ENCODE data around the gene DEK.
"Not testable (repeated sequence)": the region's sequence is repeated elsewhere in the genome, so short reads cannot be mapped to it uniquely, and the experiment has no call there.

Gene DEK

DNA sequence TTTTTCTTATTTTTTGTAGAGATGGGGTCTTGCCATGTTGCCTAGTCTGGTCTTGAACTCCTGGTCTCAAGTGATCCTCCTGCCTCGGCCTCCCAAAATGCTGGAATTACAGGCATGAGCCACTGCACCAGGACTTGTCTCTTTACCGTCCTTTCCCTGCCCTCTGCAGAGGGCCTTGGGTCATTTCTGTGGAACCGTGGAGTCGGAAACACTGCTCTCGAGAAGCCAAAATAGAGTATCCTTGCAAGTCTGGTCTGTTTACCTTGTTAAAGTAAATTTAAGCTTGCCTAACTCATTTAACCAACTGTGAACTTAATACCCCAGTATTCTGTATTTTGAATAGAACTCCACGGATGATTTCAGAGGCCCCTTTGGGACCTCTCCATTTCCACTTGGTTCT is 57.7 kb downstream of the DEK start:
- no peak for DNase-seq

DNA sequence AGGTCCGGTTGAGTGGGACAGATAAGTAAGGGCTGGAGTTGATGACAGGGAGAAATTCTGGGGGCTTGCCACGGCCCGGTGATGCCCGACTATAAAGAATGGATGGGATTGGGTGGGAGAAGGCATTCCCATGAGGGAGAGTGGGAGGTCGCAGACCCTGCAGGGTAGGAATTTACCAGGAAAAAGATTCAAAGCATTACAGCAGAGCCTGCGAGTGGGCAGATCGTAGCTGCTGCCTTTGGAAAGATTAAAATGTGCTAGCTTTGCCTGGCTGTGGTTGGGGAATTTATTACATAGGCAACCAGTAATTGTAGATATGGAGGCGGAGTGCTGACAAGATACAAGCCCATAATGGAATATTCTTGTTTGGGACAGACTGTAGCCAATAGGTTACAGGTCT is 59.6 kb downstream of the DEK start:
- no peak for DNase-seq

DNA sequence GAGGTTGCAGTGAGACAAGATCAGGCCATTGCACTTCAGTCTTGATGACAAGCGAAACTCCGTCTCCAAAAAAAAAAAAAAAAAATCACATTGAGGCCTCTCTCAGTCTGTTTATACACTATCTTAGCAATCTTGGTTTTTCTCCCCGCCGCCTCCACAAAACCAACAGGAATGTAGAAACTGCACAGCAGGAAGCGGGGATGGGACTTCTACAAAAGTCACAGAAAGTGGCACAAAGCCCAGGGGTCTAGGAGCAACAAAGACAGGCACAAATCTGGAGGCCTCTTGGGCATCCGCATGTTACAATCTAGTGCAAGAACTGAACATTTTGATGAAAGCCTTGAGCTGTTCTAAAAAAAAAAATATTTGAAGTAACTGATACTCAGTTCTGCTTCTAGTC is 60.5 kb downstream of the DEK start:
- no peak for DNase-seq

DNA sequence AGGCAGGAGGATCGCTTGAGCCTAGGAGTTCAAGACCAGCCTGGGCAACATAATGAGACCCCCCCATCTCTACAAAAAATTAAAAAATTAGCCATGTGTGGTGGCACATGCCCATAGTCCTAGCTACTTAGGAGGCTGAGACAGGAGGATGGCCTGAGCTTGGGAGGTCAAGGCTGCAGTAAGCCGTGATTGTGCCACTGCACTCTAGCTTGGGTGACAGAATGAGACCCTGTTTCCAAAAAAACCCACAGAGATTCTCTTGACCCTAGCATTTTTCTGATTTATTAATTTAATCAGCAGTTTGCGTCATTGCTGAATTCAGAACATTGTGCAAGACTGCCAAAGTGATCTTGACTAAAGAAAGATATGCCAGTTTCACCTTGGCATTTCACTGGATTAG is 72.3 kb downstream of the DEK start:
- DNase-seq: no peak

DNA sequence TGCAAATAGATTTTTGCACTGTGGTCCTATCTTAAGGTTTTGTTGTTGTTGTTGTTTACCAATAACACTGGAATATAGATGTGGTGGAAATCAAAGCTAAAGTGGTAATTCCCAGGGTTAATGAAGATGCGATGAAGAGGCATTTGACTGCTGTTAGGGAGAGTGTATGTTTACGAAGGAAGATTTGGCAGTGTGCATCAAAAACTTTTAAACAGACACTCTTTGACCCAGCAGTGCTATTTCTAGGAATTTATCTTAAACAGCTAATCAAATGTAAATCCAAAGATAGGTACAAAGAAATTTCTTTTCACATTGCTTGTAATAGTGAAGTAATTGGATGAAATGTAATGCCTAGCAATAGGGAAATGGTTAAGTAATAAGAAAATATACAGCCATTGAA is 75.1 kb downstream of the DEK start:
- no peak for DNase-seq

DNA sequence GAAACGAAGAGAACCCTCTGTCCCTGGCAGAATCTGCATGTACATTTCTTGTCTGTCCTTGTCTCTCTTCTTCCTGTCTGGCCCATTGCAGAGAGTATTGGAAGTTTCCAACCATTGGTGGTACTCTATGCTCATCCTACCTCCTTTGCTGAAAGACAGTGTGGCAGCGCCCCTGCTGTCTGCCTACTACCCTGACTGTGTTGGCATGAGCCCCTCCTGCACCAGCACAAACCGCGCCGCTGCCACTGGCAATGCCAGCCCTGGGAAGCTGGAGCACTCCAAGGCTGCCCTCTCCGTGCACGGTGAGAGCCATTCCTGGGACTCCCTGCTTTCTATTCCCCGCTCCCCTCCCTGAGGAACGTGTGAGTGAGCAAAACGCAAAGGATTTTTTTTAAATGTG is 76.6 kb downstream of the DEK start:
- no peak for DNase-seq

DNA sequence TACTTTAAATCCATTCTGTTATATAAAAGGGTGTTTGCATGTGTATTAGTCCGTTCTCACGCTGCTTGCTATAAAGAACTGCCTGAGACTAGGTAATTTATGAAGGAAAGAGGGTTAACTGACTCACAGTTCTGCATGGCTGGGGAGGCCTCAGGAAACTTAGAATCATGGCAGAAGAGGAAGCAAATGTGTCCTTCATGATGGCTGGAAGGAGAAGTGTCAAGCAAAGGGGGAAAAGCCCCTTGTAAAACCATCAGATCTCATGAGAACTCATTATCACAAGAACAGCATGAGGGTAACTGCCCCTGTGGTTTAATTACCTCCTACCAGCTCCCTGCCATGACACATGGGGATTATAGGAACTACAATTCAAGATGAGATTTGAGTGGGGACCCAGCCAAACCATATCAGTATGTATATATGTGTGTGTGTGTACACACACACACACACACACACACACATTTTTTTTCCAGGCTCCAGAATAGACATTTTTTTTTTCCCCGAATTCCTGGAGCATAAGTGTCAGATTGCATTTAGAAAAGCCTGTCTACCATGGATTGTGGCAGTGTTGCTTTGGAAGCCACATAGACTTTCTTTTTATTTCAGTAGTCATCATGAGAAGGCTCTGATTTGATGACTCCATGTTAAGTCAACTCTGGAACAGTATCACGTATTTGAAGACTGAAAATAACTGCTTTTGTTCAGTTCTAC is 77.6 kb downstream of the DEK start:
- DNase-seq: no peak

DNA sequence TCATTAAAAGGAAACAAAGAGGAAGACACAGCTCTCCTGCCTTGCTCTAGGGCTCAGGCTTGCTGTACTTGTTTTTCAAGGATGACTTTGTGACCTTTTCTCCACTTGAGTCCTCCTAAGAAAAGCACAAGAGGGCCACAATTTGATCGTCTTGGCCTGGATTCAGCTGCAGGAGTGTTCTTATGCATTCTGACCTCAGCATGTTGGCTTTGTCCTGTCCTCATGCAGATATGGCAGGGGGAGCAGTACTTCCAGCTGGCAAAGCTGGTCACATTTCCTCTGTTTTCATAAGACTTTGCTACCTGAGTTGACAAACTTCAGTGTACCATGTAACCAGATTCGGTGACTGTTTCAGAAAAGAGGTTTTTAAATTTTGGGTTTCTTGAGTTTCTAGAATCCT is 78.3 kb downstream of the DEK start:
- no peak for DNase-seq

DNA sequence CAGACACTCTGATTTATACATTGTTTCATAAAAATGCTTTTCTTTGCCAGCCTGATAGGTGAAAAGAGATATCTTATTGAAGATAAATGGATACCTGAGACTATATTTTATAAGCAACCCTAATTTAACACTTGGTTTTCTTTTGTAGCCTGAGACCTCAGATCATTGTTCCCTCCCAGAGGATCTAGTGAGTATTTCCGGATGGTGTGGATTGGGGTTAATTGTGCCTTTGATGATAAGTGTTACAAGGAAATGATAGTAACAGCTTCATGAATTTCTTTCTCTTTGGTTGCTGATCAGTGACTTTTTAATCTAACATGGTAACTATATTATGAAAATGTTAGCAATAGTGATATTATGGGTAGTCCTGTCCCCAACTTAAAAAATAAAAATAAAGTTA is 78.7 kb downstream of the DEK start:
- no peak for DNase-seq

DNA sequence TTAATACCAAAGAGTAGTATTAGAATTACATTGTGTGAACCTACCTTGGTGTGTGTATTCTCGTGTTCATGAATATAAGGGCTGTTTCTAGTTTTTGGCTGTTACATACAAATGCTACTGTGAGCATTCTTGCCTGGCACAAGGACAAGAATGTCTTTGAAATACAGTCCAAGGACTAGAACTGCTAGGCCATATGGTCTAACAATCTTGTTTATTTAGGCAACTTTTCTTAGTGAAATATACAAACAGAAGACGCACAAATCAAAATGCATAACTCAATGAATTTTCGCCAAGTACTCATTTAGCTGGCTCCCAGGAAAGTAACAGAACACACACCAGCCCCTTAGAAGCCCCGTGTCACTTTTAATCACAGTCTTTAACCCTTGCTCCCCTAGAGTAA is 80.6 kb downstream of the DEK start:
- DNase-seq: no peak

DNA sequence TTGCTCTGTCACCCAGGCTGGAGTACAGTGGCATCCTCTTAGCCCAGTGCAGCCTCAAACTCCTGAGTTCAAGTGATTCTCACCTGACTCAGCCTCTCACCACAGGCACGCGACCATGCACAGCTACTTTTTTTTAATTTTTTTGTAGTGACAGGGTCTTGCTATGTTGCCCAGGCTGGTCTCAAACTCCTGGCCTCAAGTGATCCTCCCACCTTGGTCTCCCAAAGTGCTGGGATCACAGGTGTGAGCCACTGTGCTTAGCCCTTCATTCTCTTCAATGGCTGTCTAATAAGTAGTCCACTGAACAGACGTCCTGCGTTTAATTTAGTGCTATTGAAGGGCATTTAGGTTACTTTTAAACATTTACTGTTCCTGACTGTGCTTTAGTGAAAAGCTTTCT is 81.8 kb downstream of the DEK start:
- DNase-seq: no peak

DNA sequence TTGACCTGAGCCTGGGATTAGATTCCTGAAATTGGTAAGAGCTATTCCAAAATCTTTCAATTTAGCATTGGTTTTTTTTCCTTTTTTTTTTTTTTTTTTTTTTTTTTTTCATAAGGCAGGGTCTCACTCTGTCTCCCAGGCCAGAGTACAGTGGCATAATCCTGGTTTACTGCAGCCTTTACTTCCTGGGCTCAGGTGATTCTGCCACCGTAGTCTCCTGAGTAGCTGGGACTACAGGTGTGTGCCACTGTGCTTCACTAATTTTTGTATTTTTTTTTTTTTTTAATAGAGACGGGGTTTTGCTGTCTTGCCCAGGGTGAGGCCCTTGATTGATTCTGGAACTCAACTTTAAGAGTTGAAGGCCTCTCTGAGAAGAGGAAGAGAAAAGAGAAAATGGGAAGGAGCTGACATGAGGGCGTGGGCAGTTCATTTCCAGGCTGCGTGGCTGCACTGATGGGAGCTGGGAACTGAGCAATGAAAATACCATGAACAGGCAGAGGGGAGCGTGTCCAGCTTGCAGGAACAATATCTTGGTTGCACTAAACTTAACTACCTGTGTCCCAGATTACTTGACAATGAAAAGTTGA is 84.5 kb downstream of the DEK start:
- DNase-seq: no peak

DNA sequence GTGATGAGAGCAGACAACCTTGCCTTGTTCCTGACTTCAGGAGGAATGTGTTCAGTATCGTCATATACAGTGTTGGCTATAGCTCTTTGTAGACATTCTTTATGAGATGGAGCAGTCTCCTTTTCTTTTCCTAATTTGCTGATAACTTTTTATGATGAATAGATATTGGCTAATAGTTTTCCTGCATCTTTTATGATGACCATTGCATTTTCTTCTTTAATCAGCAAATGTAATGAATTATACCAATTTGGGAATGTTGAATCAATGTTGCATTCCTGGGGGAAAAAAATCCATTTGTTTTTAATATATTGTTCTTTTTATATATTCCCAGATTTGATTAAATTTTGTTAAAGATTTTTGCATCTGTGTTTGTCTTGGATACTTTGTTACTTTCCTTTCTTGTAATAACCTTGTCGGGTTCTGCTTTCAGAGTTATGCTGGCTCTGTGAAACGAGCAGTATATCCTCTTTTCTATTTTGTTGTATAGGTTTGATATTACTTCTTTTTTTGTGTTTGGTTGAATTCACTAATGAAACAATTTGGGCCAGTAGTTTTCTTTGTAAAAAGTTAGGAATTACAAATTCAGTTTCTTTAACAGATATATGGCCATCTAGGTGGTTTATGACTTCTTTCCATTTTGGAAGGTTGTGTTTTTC is 85.2 kb downstream of the DEK start:
- DNase-seq: no peak

DNA sequence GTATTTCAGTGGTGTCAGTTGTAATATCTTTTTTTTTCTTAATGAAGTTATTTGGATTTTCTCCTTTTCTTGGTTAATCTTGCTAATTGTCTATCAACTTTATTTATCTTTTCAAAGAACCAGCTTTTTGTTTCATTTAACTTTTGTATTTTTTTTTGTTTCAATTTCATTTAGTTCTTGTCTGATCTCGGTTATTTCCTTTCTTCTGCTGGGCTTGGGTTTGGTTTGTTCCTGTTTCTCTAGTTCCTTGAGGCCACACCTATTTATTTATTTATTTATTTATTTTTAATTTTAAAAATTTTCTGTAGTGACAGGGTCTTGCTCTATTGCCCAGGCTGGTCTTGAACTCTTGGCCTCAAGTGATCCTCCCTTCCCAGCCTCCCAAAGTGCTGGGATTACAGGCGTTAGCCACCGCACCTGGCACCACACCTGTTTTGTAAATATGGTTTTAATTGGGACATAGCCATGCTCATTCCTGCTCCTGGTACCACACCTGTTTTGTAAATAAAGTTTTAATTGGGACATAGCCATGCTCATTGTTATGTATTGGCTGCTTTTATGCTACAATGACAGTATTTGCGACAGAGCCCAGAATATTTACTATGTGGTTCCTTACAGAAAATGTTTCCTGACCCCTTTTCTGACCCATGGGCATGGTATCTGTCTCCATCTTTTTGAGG is 86.9 kb downstream of the DEK start:
- no peak for DNase-seq

DNA sequence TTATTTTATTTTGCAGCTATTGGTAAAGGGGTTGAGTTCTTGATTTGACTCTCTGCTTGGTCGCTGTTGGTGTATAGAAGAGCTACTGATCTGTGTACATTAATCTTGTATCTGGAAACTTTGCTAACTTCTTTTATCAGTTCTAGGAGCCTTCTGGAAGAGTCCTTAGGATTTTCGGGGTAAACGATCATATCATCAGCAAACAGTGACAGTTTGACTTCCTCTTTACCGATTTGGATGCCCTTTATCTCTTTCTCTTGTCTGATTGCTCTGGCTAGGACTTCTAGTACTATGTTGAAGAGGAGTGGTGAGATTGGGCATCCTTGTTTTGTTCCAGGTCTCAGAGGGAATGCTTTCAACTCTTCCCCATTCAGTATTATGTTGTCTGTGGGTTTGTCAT is 88.1 kb downstream of the DEK start:
- DNase-seq: not testable (repeated sequence)

Data from right kidney (tissue), 1 donor.